OCI-LY7 (cell line): Measurements from ENCODE around the gene ARHGAP45. TPM values are rescaled to one million over a fixed set of nuclear protein-coding genes. Genes with fewer than 3 reads are reported as not detected.
A peak's percentile ranks its signal among the peaks of the same experiment; 100 is the strongest.

ENCODE experiments used
- BruUV-seq: library from RNA; stranded (reverse); fragments of 400-500 nt; replicated peaks from 2 replicates; lab custom pipeline; 2021; lab: Mats Ljungman, UMichigan
- CTCF ChIA-PET: fragments of 300-600 bp; sonication (Branson Sonifier 250); formaldehyde crosslinking; loops from one replicate; lab custom pipeline; 2022; ENCODE audit warnings: antibody characterized with exemption; ENCODE audit not compliant: unreplicated experiment; lab: Charles Lee
- POLR2A ChIA-PET: fragments of 300-600 bp; sonication (Branson Sonifier 250); formaldehyde crosslinking; loops from one replicate; lab custom pipeline; 2022; ENCODE audit warnings: antibody characterized with exemption; lab: Charles Lee
- DNase-seq: peaks from one replicate; pipeline ENCODE4 v3.0.0-alpha.2; 2015; ENCODE audit warnings: low spot score
- H2AFZ ChIP-seq: fragments of 200-600 bp; sonication (generic), shearing (Covaris generic); 2 replicates; pipeline ENCODE4 v1.6.1; 2014; ENCODE audit warnings: mild to moderate bottlenecking, antibody characterized with exemption, low read length, moderate library complexity
- H3K27ac ChIP-seq: fragments of 200-600 bp; sonication (generic); 2 replicates; pipeline ENCODE4 v1.5.1; 2014; ENCODE audit warnings: mixed run types, low read depth, mild to moderate bottlenecking, moderate library complexity, low read length, inconsistent platforms; ENCODE audit not compliant: poor library complexity, severe bottlenecking
- H3K36me3 ChIP-seq: fragments of 200-600 bp; sonication (generic); 2 replicates; pipeline ENCODE4 v1.6.1; 2014; ENCODE audit warnings: mild to moderate bottlenecking, antibody characterized with exemption, low read length, moderate library complexity, mixed read lengths; ENCODE audit not compliant: insufficient read depth
- H3K4me1 ChIP-seq: fragments of 200-600 bp; sonication (generic); 2 replicates; pipeline ENCODE4 v1.5.1; 2014; ENCODE audit warnings: mild to moderate bottlenecking, low read length; ENCODE audit not compliant: insufficient read depth, poor library complexity, severe bottlenecking
- H3K4me2 ChIP-seq: fragments of 200-600 bp; sonication (generic); 2 replicates; pipeline ENCODE4 v1.6.1; 2014; ENCODE audit warnings: mild to moderate bottlenecking, low read length
- H3K4me3 ChIP-seq: fragments of 200-600 bp; sonication (generic); 2 replicates; pipeline ENCODE4 v1.5.1; 2014; ENCODE audit warnings: mild to moderate bottlenecking, low read depth, low read length; ENCODE audit not compliant: poor library complexity, severe bottlenecking
- H3K79me2 ChIP-seq: fragments of 200-600 bp; sonication (generic); 2 replicates; pipeline ENCODE4 v1.6.1; 2016; ENCODE audit warnings: low read depth, mild to moderate bottlenecking, low read length, moderate library complexity, mixed read lengths; ENCODE audit not compliant: insufficient read depth
- H3K9me2 ChIP-seq: fragments of 200-600 bp; sonication (generic); 2 replicates; pipeline ENCODE4 v1.6.1; 2016; ENCODE audit warnings: mild to moderate bottlenecking, low read length, mixed read lengths; ENCODE audit not compliant: insufficient read depth
- H3K9me3 ChIP-seq: fragments of 200-600 bp; sonication (generic); 2 replicates; pipeline ENCODE4 v1.6.1; 2014; ENCODE audit warnings: mild to moderate bottlenecking, mixed run types, low read length, mixed read lengths
- H4K20me1 ChIP-seq: fragments of 200-600 bp; sonication (generic); 2 replicates; pipeline ENCODE4 v1.6.1; 2014; ENCODE audit warnings: mild to moderate bottlenecking, antibody characterized with exemption, low read length, moderate library complexity, mixed read lengths; ENCODE audit not compliant: insufficient read depth
- CTCF ChIP-seq: fragments of 200-600 bp; sonication (generic); conservative IDR thresholded peaks from 2 replicates; pipeline ENCODE4 v1.5.1; 2014; ENCODE audit warnings: mild to moderate bottlenecking, antibody characterized with exemption, low read length, moderate library complexity, mixed read lengths
- EZH2phosphoT487 ChIP-seq: fragments of 200-600 bp; sonication (generic); IDR thresholded peaks from 2 replicates; pipeline ENCODE4 v1.6.1; 2018; ENCODE audit warnings: low read depth, borderline replicate concordance, mild to moderate bottlenecking, mixed run types, antibody characterized with exemption, low read length, moderate library complexity, mixed read lengths
- intact Hi-C: fragments of 100-400 bp; cut with micrococcal nuclease; formaldehyde crosslinking; loops from one replicate; pipeline ENCODE4 v1.10.0; 2022; ENCODE audit not compliant: unreplicated experiment
- total RNA-seq, 2 experiments: library from RNA; depleted of rRNA in 1 of 2; stranded (reverse); fragments of >200 nt in 1 of 2; shearing (Covaris generic) in 1 of 2; gene quantifications; 2 replicates each; pipeline ENCODE4 v1.2.3, GENCODE V29; 2014 to 2022

Gene ARHGAP45
- total RNA-seq, 2 experiments from 2014 or later: 135 to 143 TPM

- POLR2A ChIA-PET: interaction anchor here (0.6 to 1.8 kb wide), 4 partner anchors 9 to 40 kb away, joined by 4 to 16 read pairs (median 6); partner anchors contain the start of gene CNN2
- peak overlapping the region; percentile 95 for H3K4me3 ChIP-seq
- CTCF ChIA-PET: interaction anchor here (0.5 to 0.9 kb wide), 2 partner anchors 177 to 193 kb away, joined by 3 read pairs; no protein-coding TSS in a partner anchor
- peaks cover 35% of the 10 kb centered on the region for H3K36me3 ChIP-seq
- no peaks in the 10 kb centered on the region for H3K9me2 ChIP-seq
- H3K9me3 ChIP-seq: no peaks in the 10 kb centered on the region
- no peaks in the 10 kb centered on the region for H4K20me1 ChIP-seq
- peaks cover 32% of the 10 kb centered on the region for H3K79me2 ChIP-seq
- H2AFZ ChIP-seq: peak overlapping the region; percentile 11; the same call in 1 of the 2 replicates
- intact Hi-C loops: loop anchor here (5.0 kb wide), 1 partner anchor 35 kb away; the partner anchor contains the start of gene GPX4
- TF ChIP-seq EZH2phosphoT487 (no peak), CTCF (no peak)
- no TSS peak for BruUV-seq
- peak overlapping the region; percentile 99 for H3K4me2 ChIP-seq
- H3K27ac ChIP-seq: peak overlapping the region; percentile 91
- peaks cover 58% of the 10 kb centered on the region for H3K4me1 ChIP-seq
- DNase-seq: no peak
These were observed 482 bp downstream of the ARHGAP45 start for GRCh38 chr19:1067341-1067957.

- peak overlapping the region; percentile 99 for H3K4me2 ChIP-seq
- ChIA-PET POLR2A (interaction anchor here (0.6 to 1.8 kb wide), 4 partner anchors 8 to 41 kb away, joined by 3 to 16 read pairs (median 6); partner anchors contain the start of gene CNN2), CTCF (interaction anchor here (0.5 kb wide), 1 partner anchor 193 kb away, joined by 3 read pairs; no protein-coding TSS in a partner anchor)
- H3K36me3 ChIP-seq: peaks cover 43% of the 10 kb centered on the region
- H4K20me1 ChIP-seq: no peaks in the 10 kb centered on the region
- no peaks in the 10 kb centered on the region for H3K9me2 ChIP-seq
- DNase-seq: peak; percentile 61
- no peak overlapping the region for H2AFZ ChIP-seq
- H3K4me3 ChIP-seq: peak overlapping the region; percentile 95
- H3K9me3 ChIP-seq: no peaks in the 10 kb centered on the region
- no TSS peak for BruUV-seq
- peaks cover 57% of the 10 kb centered on the region for H3K4me1 ChIP-seq
- intact Hi-C loops: loop anchor here (1.0 to 5.0 kb wide), 2 partner anchors 9 to 34 kb away; partner anchors contain the start of gene GPX4
- TF ChIP-seq CTCF (no peak), EZH2phosphoT487 (no peak)
- H3K27ac ChIP-seq: peak overlapping the region; percentile 91
- H3K79me2 ChIP-seq: peaks cover 32% of the 10 kb centered on the region
These were observed 1.3 kb downstream of the ARHGAP45 start for GRCh38 chr19:1068009-1069001.
